GF-D8 (cell line): ENCODE data around the gene NPC1L1.

Experiments
- DNase-seq: peaks from one replicate; lab custom pipeline; 2025; lab: John Stamatoyannopoulos, UW

Gene NPC1L1, protein sequence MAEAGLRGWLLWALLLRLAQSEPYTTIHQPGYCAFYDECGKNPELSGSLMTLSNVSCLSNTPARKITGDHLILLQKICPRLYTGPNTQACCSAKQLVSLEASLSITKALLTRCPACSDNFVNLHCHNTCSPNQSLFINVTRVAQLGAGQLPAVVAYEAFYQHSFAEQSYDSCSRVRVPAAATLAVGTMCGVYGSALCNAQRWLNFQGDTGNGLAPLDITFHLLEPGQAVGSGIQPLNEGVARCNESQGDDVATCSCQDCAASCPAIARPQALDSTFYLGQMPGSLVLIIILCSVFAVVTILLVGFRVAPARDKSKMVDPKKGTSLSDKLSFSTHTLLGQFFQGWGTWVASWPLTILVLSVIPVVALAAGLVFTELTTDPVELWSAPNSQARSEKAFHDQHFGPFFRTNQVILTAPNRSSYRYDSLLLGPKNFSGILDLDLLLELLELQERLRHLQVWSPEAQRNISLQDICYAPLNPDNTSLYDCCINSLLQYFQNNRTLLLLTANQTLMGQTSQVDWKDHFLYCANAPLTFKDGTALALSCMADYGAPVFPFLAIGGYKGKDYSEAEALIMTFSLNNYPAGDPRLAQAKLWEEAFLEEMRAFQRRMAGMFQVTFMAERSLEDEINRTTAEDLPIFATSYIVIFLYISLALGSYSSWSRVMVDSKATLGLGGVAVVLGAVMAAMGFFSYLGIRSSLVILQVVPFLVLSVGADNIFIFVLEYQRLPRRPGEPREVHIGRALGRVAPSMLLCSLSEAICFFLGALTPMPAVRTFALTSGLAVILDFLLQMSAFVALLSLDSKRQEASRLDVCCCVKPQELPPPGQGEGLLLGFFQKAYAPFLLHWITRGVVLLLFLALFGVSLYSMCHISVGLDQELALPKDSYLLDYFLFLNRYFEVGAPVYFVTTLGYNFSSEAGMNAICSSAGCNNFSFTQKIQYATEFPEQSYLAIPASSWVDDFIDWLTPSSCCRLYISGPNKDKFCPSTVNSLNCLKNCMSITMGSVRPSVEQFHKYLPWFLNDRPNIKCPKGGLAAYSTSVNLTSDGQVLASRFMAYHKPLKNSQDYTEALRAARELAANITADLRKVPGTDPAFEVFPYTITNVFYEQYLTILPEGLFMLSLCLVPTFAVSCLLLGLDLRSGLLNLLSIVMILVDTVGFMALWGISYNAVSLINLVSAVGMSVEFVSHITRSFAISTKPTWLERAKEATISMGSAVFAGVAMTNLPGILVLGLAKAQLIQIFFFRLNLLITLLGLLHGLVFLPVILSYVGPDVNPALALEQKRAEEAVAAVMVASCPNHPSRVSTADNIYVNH (N-terminal part only)

DNA sequence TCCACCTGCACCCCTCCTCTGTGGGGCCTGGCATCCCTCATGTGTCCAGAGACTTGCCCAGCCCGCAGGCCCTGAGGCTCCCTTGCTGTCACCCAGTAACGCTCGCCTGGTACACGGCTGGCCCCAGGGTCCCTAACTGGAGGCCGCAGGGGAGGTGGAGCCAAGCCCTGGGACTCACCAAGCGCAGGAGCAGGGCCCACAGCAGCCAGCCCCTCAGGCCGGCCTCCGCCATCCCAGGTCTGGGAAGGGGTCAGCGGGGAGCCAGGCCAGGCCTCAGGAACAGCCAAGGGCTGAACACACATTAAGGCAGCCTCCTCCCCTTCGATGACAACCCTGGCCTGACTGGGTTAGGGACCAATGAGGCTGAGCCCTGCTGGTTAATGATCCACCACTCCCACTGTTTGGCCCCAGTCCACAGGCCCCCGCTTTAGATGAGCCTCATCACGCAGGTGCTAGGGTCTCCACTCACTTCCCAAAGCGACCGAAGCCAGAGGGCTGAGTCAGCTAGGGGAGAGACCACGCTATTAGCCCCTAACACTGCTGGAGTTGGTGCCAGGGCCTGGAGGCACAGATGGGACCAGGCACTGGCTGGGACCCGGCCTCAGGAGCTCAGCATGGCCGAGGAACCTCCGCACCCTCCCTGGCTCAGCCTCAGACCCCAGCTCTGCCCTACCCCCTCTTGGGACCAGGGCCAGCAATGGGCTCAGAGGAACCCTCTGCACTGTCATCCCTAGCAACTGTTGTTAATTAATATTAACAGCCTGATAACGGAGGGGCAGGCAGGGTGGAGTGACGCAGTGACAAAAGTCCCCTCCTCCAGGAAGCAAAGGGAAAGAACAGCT is at the start of gene NPC1L1:
Gene NPC1L1 (minus strand): TSS at position 303 of the 842 bp plus-strand sequence. CDS start 71 bp downstream, at position 232.
- no peak for DNase-seq

DNA sequence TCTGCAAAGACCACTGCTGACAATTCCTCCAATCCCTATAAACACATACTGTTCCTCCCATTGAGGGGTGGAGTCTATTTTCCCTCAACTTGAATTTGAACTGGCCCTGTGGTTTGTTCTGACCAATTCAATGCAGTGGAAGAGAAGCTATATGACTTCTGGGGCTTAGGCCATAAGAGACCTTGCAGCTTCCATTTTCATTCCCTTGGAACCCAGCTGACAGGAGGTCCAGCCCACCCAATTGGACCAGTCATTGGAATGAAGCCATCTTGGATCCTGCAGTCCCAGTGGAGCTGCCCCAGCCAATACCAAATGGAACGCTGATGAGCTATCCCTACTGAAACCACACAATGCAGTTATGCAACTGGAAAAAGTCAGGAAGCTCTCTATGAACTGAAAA is 49.8 kb upstream of the NPC1L1 start:
- DNase-seq, result no peak

DNA sequence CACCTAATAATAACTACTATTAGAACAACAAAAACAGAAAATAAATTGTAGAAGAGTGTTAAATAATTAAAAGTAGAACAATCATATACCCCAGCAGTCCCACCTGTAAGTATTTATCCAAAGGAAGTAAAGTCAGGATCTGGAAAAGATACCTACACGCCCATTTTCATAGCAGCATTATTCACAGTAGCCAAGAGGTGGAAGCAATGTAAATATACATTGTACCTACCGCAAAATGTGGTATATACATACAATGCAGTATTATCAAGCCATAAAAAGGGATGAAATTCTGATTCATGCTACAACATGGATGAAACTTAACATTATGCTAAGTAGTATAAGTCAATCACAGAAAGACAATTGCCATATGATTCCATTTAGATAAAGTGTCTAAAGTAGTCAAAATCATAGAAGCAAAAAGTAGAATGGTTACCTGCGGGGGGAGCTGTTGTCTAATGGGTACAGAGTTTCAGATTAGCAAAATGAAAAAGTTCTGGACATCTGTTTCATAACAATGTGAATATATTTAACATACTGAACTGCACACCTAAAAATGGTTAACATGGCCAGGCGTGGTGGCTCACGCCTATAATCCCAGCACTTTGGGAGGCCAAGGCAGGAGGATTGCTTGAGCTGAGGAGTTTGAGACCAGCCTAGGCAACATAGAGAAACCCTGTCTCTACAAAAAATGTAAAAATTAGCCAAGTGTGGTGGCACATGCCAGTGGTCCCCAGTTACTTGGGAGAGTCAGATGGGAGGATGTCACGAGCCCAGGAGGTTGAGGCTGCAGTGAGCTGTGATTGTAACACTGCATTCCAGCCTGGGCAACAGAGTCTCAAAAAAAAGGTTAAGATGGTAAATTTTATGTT is 46.9 kb upstream of the NPC1L1 start:
- DNase-seq, result peak; percentile 53

DNA sequence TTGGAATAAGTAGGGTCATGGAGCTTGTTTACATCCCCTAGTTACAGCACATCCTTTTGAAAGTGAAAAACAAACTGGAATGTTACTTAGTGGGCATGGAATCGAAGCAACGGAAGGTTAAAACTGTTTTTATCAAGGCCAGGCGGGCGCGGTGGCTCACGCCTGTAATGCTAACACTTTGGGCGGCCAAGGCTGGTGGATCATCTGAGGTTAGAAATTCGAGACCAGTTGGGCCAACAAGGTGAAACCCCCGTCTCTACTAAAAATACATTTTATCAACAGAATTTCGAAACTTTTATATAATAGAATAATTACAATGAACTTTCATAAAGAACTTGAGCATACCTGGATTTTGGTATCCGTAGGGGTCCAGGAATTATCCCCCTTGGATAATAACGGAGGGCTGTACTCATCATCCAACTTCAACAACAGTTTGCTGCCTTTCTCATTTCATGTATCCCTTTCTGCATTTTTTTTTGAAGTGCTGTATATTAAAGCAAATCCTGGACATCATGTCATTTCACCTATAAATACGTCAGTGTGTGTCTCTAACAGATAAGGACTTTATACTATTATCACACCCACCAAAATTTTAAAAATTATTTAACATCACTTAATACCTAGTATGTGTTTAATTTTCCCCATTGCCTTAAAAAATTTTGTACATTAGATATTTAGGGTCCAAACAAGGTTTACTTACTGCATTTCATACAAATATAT is 42.2 kb upstream of the NPC1L1 start:
- no peak for DNase-seq

DNA sequence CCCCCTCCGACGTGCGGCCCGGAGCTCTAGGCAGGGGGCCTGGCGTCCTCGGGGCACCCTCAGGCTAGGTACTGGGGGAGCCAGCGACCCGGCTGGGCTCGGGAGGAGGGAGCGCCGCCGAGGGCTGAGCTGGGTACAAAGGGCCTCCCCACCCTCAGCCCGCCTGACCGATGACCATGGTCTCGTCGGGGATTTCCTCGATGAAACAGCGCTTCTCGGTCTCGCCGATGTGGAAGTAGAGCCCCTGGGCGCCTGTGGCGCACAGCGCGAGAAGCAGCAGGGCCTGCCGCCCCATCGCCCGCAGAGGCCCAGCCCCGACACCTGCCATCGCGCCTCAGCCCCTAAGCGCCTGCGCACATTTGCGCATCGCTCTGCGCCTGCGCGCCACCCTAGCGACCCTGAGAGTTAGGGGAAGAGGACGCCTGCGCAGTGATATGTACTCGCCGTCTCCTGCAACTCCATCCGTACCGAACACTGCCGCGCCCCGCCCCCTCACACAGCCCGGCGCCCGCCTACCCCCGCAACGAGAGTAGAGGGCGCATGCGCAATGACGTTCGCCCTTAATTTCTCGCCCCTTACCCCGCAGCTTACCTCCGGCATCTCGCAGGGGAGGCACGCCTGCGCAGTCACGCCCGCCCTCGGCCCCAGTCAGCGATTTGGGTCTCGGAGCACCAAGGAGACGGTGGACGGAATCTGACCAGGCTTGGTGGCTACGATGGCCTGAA is 40.9 kb upstream of the NPC1L1 start, which contains the start of gene TMED4:
Gene TMED4 (minus strand): TSS at position 353 of the 725 bp plus-strand sequence. CDS start 25 bp downstream, at position 328.
- DNase-seq, result peak; percentile 99

DNA sequence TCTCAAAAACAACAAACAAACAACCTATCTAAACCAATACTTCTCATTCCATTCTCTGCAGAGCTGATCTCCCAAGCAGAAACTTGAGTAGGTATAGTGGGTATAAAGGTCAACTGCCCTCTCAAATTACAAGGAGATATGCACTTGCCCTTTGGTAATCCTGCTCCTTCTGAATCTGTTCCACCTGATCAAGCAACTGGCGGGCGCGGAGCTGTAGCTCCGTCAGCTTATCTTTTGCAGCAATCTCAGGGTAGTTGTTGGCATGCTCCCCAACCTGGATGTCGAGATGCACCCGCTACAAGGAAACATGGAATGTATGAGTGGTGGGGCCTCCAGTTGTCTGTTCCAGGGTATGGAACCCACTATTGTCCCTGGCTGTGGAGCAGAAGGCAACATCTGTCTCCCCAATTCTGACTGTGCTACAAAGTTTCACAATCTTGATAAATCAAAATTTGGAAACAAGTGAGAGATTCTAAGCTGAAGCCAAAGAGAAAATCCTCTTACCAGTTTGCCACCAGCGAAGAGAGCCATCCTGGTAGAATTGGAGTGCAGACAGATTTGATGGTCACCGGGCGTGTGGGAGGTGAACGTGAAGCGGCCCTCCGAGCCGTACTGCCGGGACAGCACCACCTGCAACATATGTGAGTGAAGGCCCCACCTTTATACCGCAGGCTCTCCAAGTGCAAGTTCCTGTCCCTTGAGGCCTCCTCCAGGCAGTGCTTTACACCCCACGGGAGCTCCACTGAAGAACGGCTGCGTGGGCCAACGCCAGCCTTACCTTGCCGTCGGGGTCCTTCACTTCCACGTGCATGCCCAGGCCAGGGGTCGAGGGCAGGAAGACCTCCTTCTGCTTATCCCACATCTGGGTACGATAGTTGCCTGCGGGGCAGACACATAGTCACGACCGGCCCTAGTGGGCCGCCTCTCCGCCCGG is 40.1 kb upstream of the NPC1L1 start:
- peak; percentile 13 for DNase-seq

DNA sequence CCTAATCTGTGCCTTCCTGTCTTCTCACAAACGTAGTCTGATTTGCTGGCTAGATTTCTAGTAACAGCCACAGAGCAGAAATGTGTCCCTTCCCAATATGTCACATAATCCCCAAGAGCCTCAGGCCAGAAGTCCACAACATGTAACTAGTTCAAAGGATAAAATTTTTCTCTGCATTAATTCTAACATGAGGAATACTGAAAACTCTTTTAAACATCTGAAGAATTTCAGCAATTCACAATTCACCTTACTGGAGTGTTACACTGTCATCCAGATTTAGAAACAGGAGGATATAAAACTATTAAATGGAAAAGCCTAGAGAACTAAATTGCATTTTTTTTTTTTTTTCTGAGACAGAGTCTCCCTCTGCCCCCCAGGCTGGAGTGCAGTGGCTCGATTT is 35.1 kb upstream of the NPC1L1 start:
- no peak for DNase-seq

DNA sequence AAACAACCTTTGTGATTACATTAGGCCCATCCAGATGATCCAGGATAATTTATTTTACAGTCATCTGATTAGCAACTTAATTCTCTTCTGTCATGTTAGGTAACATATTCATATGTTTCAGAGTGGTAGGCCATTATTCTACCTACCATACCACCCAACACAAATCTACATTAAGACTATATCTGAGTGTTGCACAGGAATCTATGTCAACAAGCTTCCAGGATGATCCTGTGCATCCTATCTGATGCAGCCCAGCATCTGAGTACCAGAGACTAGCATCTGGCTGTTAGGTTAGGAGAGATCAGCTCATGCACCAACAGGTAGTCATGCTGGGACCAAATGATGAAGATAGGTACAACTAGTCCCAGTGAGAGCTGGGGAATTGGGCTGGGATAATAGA is 33.9 kb upstream of the NPC1L1 start:
- DNase-seq, result no peak

DNA sequence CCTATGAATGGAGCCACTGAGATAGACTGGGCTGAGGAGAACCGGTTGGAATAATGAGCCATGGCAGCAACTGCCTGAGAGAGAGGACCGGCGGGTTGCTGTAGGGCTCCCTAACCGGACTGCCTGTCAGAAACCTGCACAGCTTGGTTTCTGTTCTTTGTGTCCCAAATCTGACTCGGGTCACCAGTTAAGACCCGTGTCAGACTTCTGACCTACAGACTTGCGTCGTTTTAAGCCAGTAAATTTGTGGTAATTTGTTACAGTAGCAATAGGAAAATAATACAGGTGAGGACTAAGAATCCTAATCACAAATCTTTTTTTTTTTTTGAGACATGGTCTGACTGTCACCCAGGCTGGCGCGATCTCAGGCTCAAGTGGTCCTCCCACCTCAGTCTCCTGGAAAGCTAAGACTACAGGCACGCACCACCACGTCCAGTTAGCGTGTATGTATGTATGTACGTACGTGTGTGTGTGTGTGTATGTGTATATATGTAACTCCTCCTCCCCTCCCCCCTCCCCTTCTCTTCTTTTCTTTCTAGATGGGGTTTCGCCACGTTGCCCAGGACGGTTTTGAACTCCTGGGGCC is 33.2 kb upstream of the NPC1L1 start:
- no peak for DNase-seq

DNA sequence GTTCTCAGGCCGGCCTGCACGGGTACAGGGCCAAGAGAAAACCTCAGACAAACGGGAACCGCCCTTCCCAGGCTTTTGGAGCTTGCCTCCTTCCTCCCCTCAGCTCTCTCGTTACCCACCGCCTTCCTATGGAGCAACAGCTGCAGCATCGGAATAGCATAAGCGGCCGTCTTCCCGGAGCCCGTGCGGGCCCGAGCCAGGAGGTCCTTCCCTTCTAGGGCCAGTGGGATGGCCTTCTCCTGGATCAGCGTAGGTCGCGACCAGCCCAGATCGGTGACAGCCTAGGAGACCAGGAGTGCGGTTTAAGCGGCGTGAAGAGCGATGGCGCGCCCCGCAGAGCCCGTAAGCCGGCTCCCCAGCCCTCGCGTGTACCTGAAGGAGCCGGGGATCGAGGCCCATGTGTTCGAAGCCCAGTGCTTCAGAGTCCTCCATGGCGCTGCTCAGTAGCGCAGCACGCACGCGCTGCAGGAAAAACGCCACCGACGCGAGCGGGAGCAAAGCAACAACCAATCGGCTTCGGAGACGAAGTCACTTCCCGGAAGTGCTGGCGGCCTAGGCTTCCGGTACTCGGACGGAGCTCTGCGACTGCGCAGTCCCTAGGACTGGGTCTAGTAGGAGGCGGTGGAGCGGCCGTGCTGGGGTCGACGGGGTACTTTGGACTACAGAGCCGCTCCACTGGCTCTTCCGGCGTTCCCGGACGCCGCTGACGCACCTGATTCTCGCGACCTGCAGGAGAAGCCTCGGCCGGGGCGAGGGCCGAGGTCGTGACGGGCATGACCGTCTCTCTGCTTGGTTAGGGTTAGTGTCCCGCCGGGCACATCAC is 32.5 kb upstream of the NPC1L1 start, which contains the start of gene DDX56:
Gene DDX56 (minus strand): TSS at position 445 of the 823 bp plus-strand sequence. CDS start 13 bp downstream, at position 432.
- peak; percentile 87 for DNase-seq

DNA sequence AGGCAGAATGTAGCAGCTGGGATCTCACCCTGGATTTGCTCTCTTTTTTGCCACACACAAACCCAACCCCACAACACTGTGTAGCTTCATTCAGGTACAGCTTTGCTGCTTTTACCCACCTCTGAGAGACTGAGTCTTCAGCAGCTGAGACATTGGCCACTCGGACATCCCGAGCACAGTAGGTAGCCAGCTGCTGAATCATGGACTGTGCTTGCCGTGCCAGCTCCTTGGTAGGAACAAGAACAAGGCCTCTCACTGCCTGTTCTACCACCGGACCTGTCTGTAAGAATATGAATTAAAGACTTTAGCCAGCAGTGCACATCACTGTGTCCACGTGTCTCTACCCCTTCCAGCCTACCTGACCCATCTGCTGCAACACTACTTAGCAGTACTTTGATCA is 31.6 kb upstream of the NPC1L1 start:
- DNase-seq, result no peak

DNA sequence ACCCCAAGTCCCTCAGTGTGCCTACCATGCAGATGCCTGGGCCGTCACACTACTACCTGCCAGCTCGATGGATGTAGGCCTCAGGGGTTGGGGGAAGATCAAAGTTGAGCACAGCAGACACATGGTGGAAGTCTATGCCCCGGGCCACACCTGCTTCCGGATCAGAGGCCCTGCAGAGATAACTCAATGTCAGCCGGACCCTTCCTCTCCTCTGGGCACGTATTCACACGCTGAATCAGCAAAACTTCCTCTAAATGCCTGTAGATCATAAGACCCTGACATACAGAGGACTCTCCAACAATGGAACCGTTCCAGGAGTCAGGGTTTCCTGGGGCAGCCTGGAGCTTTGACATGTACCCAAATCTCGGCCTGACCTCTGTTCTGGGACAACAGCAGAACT is 28.8 kb upstream of the NPC1L1 start:
- DNase-seq, result no peak

DNA sequence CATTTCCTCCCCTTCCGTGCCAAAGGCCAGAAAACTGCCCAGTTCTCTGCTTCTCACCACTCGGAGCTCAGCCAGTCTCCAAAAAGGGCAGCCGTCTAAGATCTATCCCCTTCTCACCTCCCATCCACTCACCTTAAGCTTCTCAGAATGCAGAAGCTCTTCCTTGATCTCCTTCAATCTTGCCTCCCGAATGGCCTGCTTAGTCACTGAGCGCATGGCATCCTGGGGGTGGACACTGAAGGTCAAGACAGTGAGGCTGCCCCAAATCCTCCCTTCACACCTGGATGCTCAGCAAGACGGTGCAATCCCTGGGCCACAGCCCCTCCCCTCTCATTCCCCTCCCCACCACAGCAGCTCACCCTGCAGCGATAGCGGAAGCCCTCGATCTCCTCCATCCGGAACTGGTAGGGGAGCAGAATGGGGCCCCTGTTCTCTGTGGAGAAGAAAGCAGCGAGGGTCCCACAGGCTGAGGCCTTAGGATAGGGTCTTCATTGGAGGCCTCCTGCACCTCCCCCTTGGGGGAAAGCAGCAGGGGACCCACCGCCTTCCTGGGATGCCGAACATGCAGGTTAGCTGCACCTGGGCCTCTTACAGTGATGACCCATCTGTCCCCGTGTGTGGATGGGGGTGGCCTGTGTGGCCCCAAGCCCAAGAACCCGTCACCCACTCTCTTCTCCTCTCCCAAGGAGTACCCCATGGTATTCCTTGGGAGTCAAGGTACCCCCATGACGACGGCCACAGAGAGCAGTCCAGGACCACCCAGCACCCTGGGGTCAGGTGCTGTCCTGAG is 27.8 kb upstream of the NPC1L1 start:
- no peak for DNase-seq

DNA sequence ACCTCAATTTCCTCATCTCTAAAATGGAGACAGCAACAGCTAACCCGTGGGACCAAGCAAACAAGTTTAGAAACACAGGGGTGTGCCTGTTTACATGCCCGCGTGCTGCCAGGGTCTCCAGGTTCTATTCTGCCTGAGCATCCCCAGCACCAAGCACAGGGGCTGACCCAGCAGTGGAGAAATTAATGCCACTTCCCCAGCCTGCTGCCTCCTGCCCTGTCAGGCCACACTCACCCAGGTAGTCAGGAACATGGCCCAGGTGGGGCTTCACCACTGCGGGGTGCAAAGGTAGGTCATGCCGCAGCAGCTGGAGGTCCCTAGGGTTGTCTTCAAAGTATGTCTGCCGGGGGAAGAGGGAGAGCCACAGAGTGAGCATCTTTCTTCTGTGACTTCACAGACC is 26.8 kb upstream of the NPC1L1 start:
- no peak for DNase-seq

DNA sequence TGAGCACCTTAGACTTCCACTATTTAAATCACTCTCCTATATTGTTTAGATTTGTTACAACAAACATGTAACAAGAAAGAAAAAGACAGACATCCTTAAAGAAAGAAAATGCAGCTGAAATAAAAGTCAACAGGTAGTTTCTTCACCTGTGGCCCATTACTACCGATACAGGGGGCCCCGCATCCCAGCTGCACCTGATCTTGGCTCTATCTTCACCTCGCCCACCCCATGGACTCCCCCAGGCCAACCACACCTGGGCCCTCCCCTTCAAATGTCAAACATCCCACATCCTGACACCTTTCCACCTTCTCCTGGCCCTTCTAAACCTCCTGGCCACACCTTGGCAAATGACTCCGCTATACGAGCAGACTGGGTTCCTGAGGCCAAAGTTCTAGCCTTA is 25.6 kb upstream of the NPC1L1 start:
- no peak for DNase-seq
